Activated naive CD4-positive, alpha-beta T cell treated with anti-CD3 and anti-CD28 coated beads, Interleukin-2, amount 50 U/mL, for 16 hours (primary cell): ENCODE measurements around the gene AOC2.
"Not testable (repeated sequence)": the region's sequence is repeated elsewhere in the genome, so short reads cannot be mapped to it uniquely, and the experiment has no call there.

ENCODE experiments used
- DNase-seq: peaks from one replicate; pipeline ENCODE4 v3.0.0-alpha.2; 2020

Gene AOC2

DNA sequence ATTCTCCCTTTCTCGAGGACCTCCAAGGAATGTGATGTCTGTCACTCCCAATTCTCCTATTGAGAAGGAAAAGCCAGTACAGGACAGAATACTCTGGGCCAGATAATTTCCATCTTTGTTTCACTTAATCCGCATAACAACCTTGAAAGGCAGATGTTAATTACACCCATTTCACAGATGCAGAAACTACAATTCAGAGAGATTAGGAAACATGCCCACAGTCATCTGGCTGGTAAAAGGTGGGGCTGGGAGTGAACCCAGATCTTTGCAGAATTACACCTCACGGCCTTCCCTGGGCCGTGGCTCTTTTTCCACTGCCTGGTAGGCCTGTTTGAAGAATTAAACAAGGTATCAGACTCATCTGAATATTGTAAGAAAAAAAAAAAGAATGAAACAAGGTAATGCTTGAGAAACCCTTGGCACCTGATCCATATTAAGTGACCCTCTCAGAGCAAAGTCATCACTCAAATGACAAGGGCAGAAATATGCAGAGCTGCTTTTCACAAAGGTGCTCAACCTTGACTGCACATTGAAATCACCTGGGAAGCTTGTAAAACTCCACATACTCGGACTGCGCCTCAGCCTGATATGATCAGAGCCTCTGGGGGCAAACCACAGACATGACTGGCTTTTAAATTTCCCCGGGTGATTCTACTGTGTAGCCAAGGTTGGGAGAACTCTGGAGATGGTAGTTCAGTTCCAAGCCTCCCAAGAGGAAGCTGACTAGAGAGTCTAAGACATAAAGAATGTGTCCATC is 39.6 kb downstream of the AOC2 start:
- DNase-seq = no peak

DNA sequence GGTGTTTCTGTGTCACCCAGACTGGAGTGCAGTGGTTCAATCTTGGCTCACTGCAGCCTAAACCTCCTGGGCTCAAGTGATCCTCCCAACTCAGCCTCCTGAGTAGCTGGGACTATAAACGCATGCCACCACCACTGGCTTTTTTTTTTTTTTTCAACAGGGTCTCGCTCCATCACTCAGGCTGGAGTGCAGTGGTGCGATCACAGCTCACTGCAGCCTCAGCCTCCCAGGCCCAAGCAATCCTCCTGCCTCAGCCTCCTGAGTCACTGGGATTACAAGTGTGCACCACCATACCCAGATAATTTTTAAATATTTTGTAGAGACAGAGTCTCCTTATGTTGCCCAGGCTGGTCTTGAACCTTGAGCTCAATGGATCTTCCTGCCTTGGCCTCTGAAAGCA is 41.4 kb downstream of the AOC2 start:
- DNase-seq = not testable (repeated sequence)

DNA sequence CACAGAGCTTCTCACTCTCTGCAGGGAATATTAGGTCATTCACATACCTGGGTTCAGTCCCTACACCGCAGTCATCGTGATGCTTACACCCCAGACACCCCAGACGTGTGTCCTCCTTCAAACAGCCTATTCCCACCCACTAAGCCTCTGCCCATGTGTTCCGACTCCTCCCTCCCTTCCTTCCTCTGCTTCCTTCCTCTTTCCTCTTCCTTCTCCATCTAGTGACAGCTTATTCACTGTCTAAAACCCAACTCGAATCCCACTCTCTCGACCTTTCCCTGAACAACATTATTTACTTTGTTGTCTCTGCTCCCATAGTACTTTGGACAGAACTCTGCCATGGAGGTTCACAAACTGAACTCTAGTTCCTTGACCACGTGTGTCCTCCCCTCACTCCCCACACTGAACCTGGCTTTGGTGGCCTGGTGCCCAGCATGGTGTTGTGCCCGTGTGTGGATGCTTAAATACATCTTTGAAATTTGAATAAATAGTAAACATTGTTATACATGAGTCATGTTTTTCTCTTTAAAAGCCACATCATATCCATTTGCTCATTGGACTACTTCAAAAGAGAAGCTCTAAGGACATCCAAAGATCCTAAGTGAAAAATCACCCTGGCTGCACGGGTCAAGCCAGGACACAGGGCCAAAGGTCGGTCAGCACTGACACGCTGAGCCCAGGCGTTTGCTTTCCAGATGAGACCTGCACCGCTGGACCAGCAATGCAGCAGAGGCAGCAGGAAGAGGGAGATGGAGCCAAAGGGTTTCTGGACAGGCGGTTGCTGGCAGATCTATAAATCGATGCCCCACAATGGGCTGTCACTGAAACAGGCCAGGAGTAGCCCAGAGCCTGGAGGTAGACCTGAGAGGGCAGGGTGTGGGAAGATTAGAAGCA is 42.1 kb downstream of the AOC2 start:
- DNase-seq = no peak

DNA sequence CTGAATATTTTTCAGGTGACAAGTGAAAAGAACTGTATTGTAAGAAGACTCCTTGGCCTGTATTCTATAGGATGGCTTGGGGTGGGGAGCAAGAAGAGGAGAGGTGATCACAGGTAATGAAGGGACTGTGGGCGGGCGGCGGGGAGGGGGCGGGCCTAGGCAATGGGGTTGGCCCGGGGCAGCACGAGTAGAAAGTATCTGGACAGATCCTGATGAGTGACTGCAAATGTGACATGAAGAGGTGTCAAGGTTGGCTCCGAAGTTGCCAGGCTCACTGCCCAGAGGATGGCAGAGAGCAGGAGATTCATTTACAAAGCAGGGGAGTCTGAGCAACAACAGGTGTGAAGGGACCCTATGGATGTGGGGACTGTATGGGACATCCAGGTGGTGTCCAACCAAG is 45.4 kb downstream of the AOC2 start:
- DNase-seq = no peak

DNA sequence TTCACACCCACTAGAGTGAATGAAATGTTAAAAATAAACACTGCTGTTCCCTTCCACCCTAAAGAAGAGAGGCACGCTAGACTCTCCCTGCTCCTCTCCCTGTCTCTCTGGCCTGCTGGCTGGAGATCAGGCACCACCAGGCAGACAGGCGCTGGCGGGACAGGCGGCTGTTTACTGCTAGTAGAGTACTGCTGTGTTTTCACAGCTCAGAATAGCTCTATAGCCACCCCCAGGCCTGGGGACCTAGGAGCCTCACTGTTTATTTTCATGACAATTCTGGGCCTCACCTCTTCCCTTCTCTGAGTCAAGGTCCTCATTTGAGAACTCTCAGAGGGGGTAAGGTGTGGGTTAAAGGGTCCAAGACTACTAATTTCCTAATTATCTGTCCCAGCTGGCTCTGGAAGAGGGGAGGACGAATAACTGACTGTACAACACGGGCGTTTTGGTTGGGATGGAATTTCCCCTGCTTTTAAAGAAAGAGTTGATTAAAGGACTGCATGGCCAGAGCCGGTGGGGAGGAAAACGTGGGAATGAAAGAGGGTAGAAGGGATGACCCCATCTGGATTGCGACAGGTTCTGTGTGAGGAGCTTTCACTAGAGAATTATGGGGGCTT is 47.3 kb downstream of the AOC2 start:
- DNase-seq = no peak

DNA sequence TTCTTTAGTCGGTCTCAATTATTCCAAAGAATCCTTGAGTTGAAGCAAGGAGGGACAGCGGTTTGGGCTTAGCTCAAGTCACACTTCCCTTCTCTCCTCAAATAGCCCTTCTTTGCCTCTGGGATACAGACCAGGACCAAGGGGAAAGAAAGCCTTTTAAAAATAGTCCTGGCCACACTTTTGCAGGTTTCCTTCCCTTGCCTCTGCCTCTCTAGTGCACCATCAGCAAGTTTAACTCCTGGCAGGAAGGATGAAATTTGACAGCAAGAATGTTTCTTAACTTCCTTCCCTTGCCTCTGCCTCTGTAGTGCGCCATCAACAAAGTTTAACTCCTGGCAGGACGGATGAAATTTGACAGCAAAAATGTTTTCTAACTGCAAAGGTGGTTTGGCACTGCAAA is 49.0 kb downstream of the AOC2 start:
- DNase-seq = no peak

DNA sequence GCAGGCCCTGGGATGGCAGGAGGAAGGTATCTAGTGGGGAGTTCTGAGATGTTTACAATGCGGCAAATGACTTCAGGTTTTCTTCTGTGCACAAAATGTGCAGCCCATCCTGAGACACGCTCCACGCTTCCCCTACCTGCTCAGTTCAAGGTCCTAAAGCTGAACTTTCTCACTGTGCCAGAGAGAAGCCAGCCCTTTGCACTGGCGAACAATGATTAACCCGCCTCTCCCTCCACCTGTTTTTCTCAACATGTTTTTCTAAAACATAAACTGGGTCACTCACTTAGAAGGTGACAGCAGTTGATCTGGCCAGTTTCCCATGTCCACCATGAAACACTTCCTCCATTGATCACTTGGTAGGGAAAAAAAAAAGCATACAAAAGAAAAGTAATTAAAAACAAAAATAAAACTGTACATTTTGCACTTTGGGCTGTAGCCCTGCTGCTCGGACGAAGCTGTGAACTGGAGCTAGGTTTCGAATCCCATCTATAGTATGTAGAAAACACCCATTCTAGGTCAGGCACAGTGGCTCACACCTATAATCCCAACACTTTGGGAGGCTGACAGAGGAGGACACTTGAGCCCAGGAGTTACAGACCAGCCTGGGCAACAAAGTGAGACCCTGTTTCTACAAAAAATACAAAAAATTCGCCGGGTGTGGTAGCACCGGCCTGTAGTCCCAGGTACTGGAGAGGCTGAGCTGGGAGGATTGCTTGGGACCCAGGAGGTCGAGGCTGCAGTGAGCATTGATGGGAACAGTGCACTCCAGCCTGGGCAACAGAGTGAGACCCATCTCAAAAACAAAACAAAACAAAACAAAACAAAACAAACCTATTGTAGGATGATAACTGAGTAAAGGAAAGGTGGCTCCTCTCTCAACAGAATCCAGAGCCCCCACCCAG is 50.2 kb downstream of the AOC2 start:
- DNase-seq = no peak

DNA sequence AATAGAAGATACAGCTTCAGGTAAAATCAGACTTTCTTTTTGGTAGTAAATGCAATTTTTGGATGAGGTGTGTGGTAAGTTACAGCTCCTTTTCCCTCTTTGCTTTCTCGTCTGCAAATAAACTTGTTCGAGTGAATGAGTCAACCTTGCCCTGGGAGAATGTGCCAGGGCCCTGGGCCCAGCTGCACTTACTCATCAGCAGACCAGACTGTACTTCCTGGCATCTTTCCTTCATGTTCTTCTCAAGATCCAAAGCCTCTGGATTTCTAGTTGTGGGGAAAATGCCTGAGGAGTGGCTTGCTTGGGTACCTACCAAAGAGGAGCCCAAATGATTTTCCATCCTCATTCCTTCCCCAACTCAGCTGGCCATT is 50.8 kb downstream of the AOC2 start:
- DNase-seq = no peak

DNA sequence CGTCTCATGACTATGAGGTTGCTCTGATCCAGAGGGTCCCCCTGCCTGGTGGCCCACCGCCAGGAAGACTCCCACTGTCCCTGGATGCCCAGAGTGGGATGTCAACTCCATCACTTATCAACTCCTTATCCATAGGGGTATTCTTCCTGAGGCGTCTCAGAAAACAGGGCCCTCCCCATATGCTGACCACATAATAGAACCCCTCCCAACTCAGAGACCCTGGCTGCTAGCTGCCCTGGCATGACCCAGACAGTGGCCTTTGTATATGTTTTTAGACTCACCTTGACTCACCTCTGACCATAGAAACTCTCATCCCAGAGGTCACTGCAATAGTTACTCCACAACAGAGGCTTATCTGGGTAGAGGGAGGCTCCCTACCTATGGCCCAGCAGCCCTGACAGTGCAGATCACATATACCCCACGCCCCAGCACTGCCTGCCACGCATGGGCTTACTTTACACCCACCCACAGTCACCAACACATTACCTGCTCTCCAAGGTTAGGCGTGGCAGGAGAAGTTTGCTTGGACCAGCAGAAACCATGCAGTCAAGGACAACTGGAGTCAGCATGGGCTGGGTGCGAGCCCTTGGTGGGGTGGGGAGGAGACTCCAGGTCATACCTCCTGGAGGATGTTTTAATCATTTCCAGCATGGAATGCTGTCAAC is 53.9 kb downstream of the AOC2 start:
- DNase-seq = no peak

DNA sequence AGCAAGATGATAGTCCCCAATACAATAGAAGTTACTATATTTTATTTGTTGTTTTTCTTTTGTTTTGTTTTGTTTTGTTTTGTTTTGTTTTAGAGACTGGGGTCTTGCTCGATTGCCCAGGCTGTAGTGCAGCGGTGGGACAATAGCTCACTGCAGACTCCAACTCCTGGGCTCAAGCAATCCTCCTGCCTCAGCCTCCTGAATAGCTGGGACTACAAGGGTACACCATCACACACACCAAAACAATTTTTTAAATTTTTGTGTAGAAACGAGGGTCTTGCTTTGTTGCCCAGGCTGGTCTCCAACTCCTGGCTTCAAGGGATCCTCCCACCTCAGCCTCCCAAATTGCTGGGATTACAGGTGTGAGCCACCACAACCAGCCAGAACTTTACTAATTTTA is 55.6 kb downstream of the AOC2 start:
- not testable (repeated sequence) for DNase-seq
